Right atrium auricular region (tissue), 2 donors: ENCODE data around the gene HIGD1A. TPM values are rescaled to one million over a fixed set of nuclear protein-coding genes. Genes with fewer than 3 reads are reported as not detected.

Source experiments
- DNase-seq: peaks from one replicate; pipeline ENCODE4 v3.0.0-alpha.2; 2019; ENCODE audit warnings: low spot score
- H3K27ac ChIP-seq, 2 donors: fragments of 200-600 bp; sonication (generic); 1 replicate in 1 of 2; 2 replicates in 1 of 2; pipeline ENCODE4 v1.5.1; 2016 to 2019
- H3K27me3 ChIP-seq, 2 donors: fragments of 200-600 bp; sonication (generic); one replicate each; pipeline versions ENCODE4 v1.5.1 to v1.6.0; 2017 to 2019
- H3K36me3 ChIP-seq: fragments of 200-600 bp; sonication (generic); one replicate; pipeline ENCODE4 v1.5.1; 2016
- H3K4me1 ChIP-seq, 2 donors: fragments of 200-600 bp; sonication (generic); one replicate each; pipeline versions ENCODE4 v1.5.1 to v1.6.0; 2017 to 2019
- H3K4me3 ChIP-seq, 2 donors: fragments of 200-600 bp; sonication (generic); 1 replicate in 1 of 2; 2 replicates in 1 of 2; pipeline ENCODE4 v1.5.1; 2017 to 2019; ENCODE audit warnings: mild to moderate bottlenecking in 1 of 2, moderate library complexity in 1 of 2
- H3K9me3 ChIP-seq, 2 donors: fragments of 200-600 bp; sonication (generic); one replicate each; pipeline ENCODE4 v1.5.1; 2019
- total RNA-seq, 2 donors: library from RNA; depleted of rRNA; stranded (reverse); fragments of >200 nt; gene quantifications; one replicate each; pipeline ENCODE4 v1.1.0, GENCODE V29; 2016
- TF ChIP-seq, protein P1 (sequence below), 2 donors: fragments of 200-600 bp; sonication (generic); IDR thresholded peaks; one replicate each; pipeline ENCODE4 v1.5.1; 2019; ENCODE audit warnings: antibody characterized with exemption in 2 of 2

HIGD1A gene
- total RNA-seq, 2 donors from 2014 or later, result 213 to 299 TPM

DNA sequence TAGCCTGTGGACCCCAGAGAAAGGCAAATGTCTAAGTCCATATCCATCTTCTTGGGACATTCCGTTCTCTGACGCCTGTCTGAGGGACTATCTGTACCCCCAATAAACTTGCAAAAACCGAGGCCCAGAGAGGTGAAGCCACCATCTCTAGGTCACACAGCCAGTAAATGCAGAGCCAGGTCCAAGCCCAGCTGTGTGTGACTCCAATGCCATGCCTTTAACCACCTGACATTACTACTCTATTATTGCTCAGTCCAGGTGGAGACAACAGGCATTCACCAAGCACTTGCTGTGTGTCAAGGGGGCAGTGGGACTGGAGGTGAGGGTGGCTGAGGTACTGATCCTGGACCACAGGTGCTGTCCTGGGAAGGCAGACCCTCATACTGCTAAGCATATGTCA lies 46.0 kb upstream of the HIGD1A start:
- H3K9me3 ChIP-seq, result no peaks in the 10 kb centered on the region
- TF ChIP-seq, protein P1, sequence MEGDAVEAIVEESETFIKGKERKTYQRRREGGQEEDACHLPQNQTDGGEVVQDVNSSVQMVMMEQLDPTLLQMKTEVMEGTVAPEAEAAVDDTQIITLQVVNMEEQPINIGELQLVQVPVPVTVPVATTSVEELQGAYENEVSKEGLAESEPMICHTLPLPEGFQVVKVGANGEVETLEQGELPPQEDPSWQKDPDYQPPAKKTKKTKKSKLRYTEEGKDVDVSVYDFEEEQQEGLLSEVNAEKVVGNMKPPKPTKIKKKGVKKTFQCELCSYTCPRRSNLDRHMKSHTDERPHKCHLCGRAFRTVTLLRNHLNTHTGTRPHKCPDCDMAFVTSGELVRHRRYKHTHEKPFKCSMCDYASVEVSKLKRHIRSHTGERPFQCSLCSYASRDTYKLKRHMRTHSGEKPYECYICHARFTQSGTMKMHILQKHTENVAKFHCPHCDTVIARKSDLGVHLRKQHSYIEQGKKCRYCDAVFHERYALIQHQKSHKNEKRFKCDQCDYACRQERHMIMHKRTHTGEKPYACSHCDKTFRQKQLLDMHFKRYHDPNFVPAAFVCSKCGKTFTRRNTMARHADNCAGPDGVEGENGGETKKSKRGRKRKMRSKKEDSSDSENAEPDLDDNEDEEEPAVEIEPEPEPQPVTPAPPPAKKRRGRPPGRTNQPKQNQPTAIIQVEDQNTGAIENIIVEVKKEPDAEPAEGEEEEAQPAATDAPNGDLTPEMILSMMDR (IDR thresholded peaks at IDR 0.05), result no peak
- peak; percentile 34 for DNase-seq
- peak overlapping the region in 1 of 2 donors; percentile 51 for H3K27ac ChIP-seq
- no peak overlapping the region for H3K4me3 ChIP-seq
- H3K4me1 ChIP-seq, result peaks cover 0 to 20% of the 10 kb centered on the region in 2 donors
- H3K36me3 ChIP-seq, result no peaks in the 10 kb centered on the region
- H3K27me3 ChIP-seq, result no peaks in the 10 kb centered on the region

DNA sequence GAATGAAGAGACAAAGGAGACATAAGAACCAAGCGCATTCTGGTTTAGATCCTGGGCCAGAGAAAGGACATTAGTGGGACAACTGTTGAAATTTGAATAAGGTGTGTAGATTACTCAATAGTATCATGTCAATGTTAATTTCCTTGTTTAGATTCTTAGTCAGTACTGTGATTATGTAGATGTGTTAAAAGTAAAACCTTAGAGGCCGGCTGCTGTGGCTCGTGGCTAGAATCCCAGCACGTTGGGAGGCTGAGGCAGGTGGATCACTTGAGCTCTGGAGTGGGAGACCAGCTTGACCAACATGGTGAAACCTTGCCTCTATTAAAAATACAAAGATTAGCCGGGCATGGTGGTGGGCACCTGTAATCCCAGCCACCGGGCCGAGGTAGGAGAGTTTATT lies 44.7 kb upstream of the HIGD1A start:
- Histone ChIP-seq H3K9me3 (no peaks in the 10 kb centered on the region), H3K4me3 (no peak overlapping the region), H3K27ac (no peak overlapping the region), H3K4me1 (peaks cover 0 to 30% of the 10 kb centered on the region in 2 donors), H3K36me3 (no peaks in the 10 kb centered on the region), H3K27me3 (no peaks in the 10 kb centered on the region)
- DNase-seq, result no peak
- TF ChIP-seq, protein P1 (IDR thresholded peaks at IDR 0.05), result no peak

DNA sequence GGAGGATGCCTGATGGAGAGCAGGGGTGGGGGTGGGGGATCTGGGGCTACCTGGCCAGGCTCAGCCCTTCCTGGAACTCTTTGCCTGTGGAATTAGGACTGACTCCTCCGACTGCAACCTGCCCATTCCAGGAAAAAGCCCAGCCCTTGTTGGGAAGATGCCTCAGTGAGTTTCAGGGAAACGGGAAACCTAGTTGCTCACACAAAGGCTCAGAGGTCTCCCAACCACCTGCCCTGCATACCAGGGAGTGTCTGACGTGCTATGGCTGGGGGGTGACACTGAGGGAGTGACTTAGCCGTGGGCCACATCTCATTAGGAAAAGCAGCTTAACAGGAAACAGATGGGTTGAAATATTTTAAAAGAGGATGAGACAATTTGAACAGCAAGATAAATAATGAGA lies 43.4 kb upstream of the HIGD1A start:
- Histone ChIP-seq H3K27ac (peak overlapping the region; percentile 41 to 81), H3K4me1 (peaks cover 0 to 40% of the 10 kb centered on the region in 2 donors), H3K36me3 (no peaks in the 10 kb centered on the region), H3K9me3 (no peaks in the 10 kb centered on the region), H3K4me3 (no peak overlapping the region), H3K27me3 (no peaks in the 10 kb centered on the region)
- TF ChIP-seq, protein P1 (IDR thresholded peaks at IDR 0.05), result no peak
- no peak for DNase-seq

DNA sequence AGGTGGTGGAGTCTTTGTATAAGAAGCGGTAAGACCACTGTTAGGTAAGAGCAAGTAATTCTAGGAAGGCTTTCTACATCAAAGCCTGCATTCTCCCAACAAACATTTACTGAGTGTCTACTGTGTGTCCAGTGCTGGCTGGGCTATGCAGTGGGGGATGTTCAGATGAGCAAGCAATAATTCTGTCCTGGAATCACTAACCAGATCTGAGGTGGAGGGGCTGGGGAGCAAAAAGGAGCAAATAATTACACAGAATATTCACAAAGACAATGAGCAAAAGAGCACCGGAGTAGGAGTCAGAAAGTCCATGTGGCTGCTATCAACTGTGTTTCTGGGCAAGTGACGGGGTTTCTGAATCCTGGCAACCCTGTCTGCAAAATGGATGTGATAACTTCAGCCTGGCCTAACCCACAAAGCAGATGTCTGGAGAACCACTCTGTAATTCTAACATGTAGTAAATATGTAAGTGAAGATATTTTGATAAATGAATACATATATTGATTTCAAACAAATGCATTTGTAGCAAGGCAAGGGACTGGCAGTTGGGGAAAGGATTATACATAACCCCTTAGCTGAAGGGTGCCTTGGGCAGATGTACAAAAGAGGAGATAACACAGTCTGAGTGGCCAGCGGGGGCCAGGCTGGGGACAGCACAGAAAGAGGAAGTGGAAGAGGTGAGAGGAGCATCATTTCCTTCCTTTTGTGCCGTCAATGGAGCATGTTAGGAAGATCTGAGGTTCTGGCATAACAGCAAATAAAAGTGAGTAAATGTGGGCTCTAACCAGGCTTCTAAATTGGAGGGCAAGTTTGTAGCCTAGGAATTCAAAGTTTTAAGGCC lies 42.6 kb upstream of the HIGD1A start:
- TF ChIP-seq, protein P1 (IDR thresholded peaks at IDR 0.05), result no peak
- H3K27ac ChIP-seq, result peak overlapping the region; percentile 41 to 81
- H3K4me3 ChIP-seq, result no peak overlapping the region
- H3K9me3 ChIP-seq, result no peaks in the 10 kb centered on the region
- peaks cover 0 to 48% of the 10 kb centered on the region in 2 donors for H3K4me1 ChIP-seq
- H3K36me3 ChIP-seq, result no peaks in the 10 kb centered on the region
- H3K27me3 ChIP-seq, result no peaks in the 10 kb centered on the region
- DNase-seq, result no peak

DNA sequence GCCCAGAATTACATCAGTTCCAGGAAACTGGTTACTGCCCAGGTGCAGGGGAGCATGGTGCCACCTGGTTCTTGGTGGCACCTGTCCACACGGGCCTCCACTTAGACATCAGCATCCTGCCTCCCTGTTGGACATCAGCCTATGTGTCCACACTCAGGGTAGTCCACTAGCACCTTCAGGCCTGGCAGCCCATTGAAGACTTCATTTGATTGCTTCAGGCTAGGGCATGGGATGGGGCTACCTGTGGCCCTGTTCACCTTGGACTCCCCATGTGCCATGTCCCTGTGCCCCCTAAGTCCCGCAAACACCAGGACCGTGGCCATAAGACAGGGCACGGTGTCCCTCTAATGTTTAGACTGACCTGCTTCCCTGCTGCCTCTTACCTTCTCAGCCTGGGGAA lies 40.5 kb upstream of the HIGD1A start:
- peaks cover 0 to 62% of the 10 kb centered on the region in 2 donors for H3K4me1 ChIP-seq

More for the DNA sequence above, 40.5 kb upstream of the HIGD1A start:
- peak overlapping the region; percentile 54 to 81 for H3K27ac ChIP-seq
- no peaks in the 10 kb centered on the region for H3K36me3 ChIP-seq
- DNase-seq, result no peak
- H3K9me3 ChIP-seq, result no peaks in the 10 kb centered on the region
- TF ChIP-seq, protein P1 (IDR thresholded peaks at IDR 0.05), result no peak
- H3K4me3 ChIP-seq, result no peak overlapping the region
- no peaks in the 10 kb centered on the region for H3K27me3 ChIP-seq
